Loucy (cell line): Measurements from ENCODE around the gene ASMTL.

Experiments used
- H2AFZ ChIP-seq: fragments of 200-600 bp; sonication (generic); 2 replicates; pipeline ENCODE4 v1.6.0; 2016; ENCODE audit warnings: antibody characterized with exemption, mild to moderate bottlenecking, low read length, moderate library complexity
- H3F3A ChIP-seq: fragments of 200-600 bp; 2 replicates; pipeline ENCODE4 v1.6.0; 2016; ENCODE audit warnings: antibody characterized with exemption, low read depth, mild to moderate bottlenecking
- H3K27me3 ChIP-seq: fragments of 200-600 bp; sonication (generic); 2 replicates; pipeline ENCODE4 v1.6.1; 2014; ENCODE audit warnings: low read length, mild to moderate bottlenecking; ENCODE audit not compliant: insufficient read depth, poor library complexity, severe bottlenecking
- H3K36me3 ChIP-seq: fragments of 200-600 bp; sonication (generic); 2 replicates; pipeline ENCODE4 v1.6.1; 2016; ENCODE audit warnings: low read length; ENCODE audit not compliant: insufficient read depth
- H3K4me1 ChIP-seq: fragments of 200-600 bp; sonication (generic); 2 replicates; pipeline ENCODE4 v1.5.1; 2014; ENCODE audit warnings: low read length, mild to moderate bottlenecking; ENCODE audit not compliant: insufficient read depth, poor library complexity, severe bottlenecking
- H3K4me2 ChIP-seq: fragments of 200-600 bp; sonication (generic); 2 replicates; pipeline ENCODE4 v1.6.0; 2014; ENCODE audit warnings: antibody characterized with exemption, low read length, low read depth, mild to moderate bottlenecking; ENCODE audit not compliant: poor library complexity, severe bottlenecking
- H3K4me3 ChIP-seq: fragments of 200-600 bp; sonication (generic); 2 replicates; pipeline ENCODE4 v1.5.1; 2014; ENCODE audit warnings: low read length, mild to moderate bottlenecking, mixed read lengths; ENCODE audit not compliant: poor library complexity, severe bottlenecking
- H3K79me2 ChIP-seq: fragments of 200-600 bp; sonication (generic); 2 replicates; pipeline ENCODE4 v1.6.1; 2014; ENCODE audit warnings: low read length; ENCODE audit not compliant: insufficient read depth
- H3K9ac ChIP-seq: fragments of 200-600 bp; sonication (generic); 2 replicates; pipeline ENCODE4 v1.6.0; 2014; ENCODE audit warnings: mild to moderate bottlenecking, low read depth, low read length, moderate library complexity; ENCODE audit not compliant: poor library complexity, severe bottlenecking
- H3K9me2 ChIP-seq: fragments of 200-600 bp; sonication (generic); replicated peaks from 2 replicates; pipeline ENCODE4 v1.6.1; 2016; ENCODE audit warnings: low read depth, low read length, mixed read lengths
- H3K9me3 ChIP-seq: fragments of 200-600 bp; sonication (generic); 2 replicates; pipeline ENCODE4 v1.6.1; 2014; ENCODE audit warnings: mild to moderate bottlenecking, antibody characterized with exemption, low read length, low read depth; ENCODE audit not compliant: insufficient read depth
- H4K20me1 ChIP-seq: fragments of 200-600 bp; sonication (generic); 2 replicates; pipeline ENCODE4 v1.6.0; 2014; ENCODE audit warnings: antibody characterized with exemption, low read length, mild to moderate bottlenecking; ENCODE audit not compliant: insufficient read depth, poor library complexity, severe bottlenecking
- EZH2phosphoT487 ChIP-seq: fragments of 200-600 bp; IDR thresholded peaks from 2 replicates; pipeline ENCODE4 v1.6.1; 2018; ENCODE audit warnings: antibody characterized with exemption, mild to moderate bottlenecking, moderate library complexity, borderline replicate concordance
- TF ChIP-seq, protein P1 (sequence below): fragments of 200-600 bp; sonication (generic); conservative IDR thresholded peaks from 2 replicates; pipeline ENCODE4 v1.5.1; 2014; ENCODE audit warnings: mild to moderate bottlenecking, antibody characterized with exemption, low read length

The ASMTL gene

DNA sequence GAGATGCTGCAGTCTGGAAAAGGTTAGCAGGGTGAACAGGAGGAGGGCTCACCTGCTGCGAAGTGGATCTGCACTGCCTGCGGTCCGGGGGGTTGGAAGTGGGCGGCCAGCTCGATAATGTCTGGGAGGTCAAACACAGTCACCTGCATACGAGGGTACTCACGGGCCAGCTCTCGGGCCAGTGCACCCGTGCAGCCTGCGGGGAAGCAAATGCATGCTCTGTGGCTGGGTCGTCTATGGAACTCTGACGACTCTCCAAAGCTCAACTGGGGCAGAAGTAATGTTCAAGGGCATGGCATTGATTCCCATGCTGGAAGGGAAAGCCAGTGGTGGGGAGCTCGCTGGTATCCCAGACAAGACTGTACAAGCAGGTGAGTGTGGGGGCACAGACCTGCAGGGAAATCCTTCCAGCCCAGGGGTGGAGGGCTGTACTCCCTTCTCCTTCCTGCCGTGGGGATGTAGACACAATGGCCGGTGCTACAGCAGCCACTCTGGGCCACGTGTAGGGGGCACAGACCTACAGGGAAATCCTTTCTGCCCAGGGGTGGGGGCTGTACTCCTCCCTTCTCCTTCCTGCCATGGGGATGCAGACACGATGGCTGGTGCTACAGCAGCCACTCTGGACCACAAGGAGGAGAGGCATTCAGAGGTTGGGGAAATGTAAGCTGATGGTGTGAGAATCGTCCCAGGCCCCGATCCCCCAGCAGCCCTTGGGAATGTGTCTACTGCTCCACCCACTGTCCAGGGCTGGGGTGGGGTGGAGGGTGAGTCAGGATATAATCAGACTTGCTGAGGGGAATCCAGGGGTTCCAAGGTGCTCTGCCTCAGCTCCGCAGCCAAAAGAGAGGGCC is 34.6 kb downstream of the ASMTL start:
- H2AFZ ChIP-seq, result no peak overlapping the region
- H3F3A ChIP-seq, result no peaks in the 10 kb centered on the region
- peaks cover 6% of the 10 kb centered on the region; the same call in 1 of the 2 replicates for H3K36me3 ChIP-seq
- no peaks in the 10 kb centered on the region for H3K79me2 ChIP-seq
- no peak overlapping the region for H3K4me2 ChIP-seq
- TF ChIP-seq, protein P1, sequence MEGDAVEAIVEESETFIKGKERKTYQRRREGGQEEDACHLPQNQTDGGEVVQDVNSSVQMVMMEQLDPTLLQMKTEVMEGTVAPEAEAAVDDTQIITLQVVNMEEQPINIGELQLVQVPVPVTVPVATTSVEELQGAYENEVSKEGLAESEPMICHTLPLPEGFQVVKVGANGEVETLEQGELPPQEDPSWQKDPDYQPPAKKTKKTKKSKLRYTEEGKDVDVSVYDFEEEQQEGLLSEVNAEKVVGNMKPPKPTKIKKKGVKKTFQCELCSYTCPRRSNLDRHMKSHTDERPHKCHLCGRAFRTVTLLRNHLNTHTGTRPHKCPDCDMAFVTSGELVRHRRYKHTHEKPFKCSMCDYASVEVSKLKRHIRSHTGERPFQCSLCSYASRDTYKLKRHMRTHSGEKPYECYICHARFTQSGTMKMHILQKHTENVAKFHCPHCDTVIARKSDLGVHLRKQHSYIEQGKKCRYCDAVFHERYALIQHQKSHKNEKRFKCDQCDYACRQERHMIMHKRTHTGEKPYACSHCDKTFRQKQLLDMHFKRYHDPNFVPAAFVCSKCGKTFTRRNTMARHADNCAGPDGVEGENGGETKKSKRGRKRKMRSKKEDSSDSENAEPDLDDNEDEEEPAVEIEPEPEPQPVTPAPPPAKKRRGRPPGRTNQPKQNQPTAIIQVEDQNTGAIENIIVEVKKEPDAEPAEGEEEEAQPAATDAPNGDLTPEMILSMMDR, result no peak
- TF ChIP-seq EZH2phosphoT487, result no peak
- H3K9me2 ChIP-seq, result no peaks in the 10 kb centered on the region
- no peaks in the 10 kb centered on the region for H3K4me1 ChIP-seq
- H3K4me3 ChIP-seq, result no peak overlapping the region
- peaks cover 7% of the 10 kb centered on the region; the same call in 1 of the 2 replicates for H3K9me3 ChIP-seq
- H3K27me3 ChIP-seq, result no peaks in the 10 kb centered on the region
- H3K9ac ChIP-seq, result no peak overlapping the region
- no peaks in the 10 kb centered on the region for H4K20me1 ChIP-seq

DNA sequence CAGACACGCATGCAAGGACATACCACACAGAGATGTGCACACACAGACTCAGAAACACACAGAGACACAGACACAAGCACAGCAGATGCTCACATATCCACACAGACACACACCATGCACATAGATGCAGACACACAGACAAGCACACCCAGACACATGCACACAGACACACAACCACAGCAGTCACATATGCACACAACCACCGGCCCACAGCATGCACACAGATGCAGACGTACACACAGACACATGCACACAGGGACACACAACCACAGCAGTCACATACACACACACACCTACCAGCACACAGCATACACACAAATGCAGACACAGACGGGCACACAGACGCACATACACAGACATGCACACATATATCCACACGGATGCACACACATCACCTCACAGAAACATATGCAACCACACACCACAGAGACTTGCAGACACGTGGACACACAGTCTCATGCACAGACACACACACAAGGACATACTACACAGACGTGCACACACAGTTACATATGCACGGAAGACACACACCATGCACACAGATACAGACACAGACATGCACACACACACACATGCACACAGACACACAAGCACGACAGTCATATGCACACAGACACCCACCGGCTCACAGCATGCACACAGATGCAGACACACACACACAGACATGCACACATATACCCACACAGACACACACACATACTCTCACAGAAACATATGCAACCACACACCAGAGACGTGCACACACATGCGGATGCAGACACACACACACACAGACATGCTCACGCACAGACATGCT is 35.5 kb downstream of the ASMTL start:
- H2AFZ ChIP-seq, result no peak overlapping the region
- H3K36me3 ChIP-seq, result peaks cover 6% of the 10 kb centered on the region; the same call in 1 of the 2 replicates
- H4K20me1 ChIP-seq, result no peaks in the 10 kb centered on the region
- no peaks in the 10 kb centered on the region for H3K79me2 ChIP-seq
- H3F3A ChIP-seq, result no peaks in the 10 kb centered on the region
- H3K9me3 ChIP-seq, result peaks cover 3% of the 10 kb centered on the region; the same call in 1 of the 2 replicates
- TF ChIP-seq, protein P1, result no peak
- TF ChIP-seq EZH2phosphoT487, result no peak
- H3K4me1 ChIP-seq, result no peaks in the 10 kb centered on the region
- H3K4me2 ChIP-seq, result no peak overlapping the region
- no peaks in the 10 kb centered on the region for H3K27me3 ChIP-seq
- H3K4me3 ChIP-seq, result no peak overlapping the region
- H3K9me2 ChIP-seq, result no peaks in the 10 kb centered on the region
- H3K9ac ChIP-seq, result no peak overlapping the region

DNA sequence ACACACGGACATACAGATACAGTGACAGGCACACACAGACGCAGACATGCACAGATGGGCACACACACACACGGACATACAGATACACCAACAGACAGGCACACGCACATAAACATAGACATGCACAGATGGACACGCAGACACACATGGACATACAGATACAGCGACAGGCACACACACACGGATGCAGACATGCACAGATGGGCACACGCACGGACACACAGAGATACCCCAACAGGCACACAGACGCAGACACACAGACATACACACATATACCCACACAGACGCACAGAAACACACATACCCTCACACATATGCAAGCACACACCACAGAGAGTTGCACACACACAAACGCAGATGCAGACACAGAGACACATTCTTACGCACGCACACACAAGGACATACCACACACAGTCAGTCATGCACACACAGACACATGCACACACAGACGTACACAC is 36.4 kb downstream of the ASMTL start:
- H3K4me1 ChIP-seq, result no peaks in the 10 kb centered on the region

More for the DNA sequence above, 36.4 kb downstream of the ASMTL start:
- TF ChIP-seq EZH2phosphoT487, result no peak
- TF ChIP-seq, protein P1, result no peak
- Histone ChIP-seq H3F3A (no peaks in the 10 kb centered on the region), H3K9me3 (no peaks in the 10 kb centered on the region), H3K9me2 (no peaks in the 10 kb centered on the region), H3K4me2 (no peak overlapping the region), H3K9ac (no peak overlapping the region), H3K27me3 (no peaks in the 10 kb centered on the region), H3K79me2 (no peaks in the 10 kb centered on the region), H4K20me1 (no peaks in the 10 kb centered on the region), H3K4me3 (no peak overlapping the region), H3K36me3 (peaks cover 1% of the 10 kb centered on the region; the same call in 1 of the 2 replicates), H2AFZ (no peak overlapping the region)
